Measurements from ENCODE around the gene GDPD4. TPM values are rescaled to one million over a fixed set of nuclear protein-coding genes. Genes with fewer than 3 reads are reported as not detected.

GDPD4 gene
- total RNA-seq, 4 donors from 2014 or later, result not detected

- H3K9me3 ChIP-seq, result no peaks in the 10 kb centered on the region
- TF ChIP-seq CTCF (IDR thresholded peaks at IDR 0.05) (no peak), POLR2A (IDR thresholded peaks at IDR 0.05) (no peak), POLR2AphosphoS5 (IDR thresholded peaks at IDR 0.05) (no peak), EP300 (IDR thresholded peaks at IDR 0.05) (no peak)
- no peak overlapping the region for H3K27ac ChIP-seq
- H3K27me3 ChIP-seq, result no peaks in the 10 kb centered on the region
- H3K4me1 ChIP-seq, result no peaks in the 10 kb centered on the region
- no peak for DNase-seq (ENCODE audit: low spot score in 2 of 2)
- H3K4me3 ChIP-seq, result no peak overlapping the region
- no peaks in the 10 kb centered on the region for H3K36me3 ChIP-seq
- 89% methylated on average over 20 of the region's 22 CpGs for WGBS
Measured at GRCh38 chr11:77181799-77182541, 119.5 kb downstream of the GDPD4 start.

- 89% methylated on average over 7 of the region's 11 CpGs for WGBS
- no peak overlapping the region for H3K4me3 ChIP-seq
- TF ChIP-seq EP300 (IDR thresholded peaks at IDR 0.05) (no peak), CTCF (IDR thresholded peaks at IDR 0.05) (no peak), POLR2A (IDR thresholded peaks at IDR 0.05) (no peak), POLR2AphosphoS5 (IDR thresholded peaks at IDR 0.05) (no peak)
Measured at GRCh38 chr11:77181226-77181625, 120.3 kb downstream of the GDPD4 start.

GRCh38 chr11:77180346-77180745 lies 121.1 kb downstream of the GDPD4 start:
- TF ChIP-seq POLR2A (IDR thresholded peaks at IDR 0.05), result no peak
- no peak for TF ChIP-seq POLR2AphosphoS5 (IDR thresholded peaks at IDR 0.05)
- TF ChIP-seq EP300 (IDR thresholded peaks at IDR 0.05), result no peak
- TF ChIP-seq CTCF (IDR thresholded peaks at IDR 0.05), result no peak
- Histone ChIP-seq H3K4me3 (no peak overlapping the region), H3K27me3 (no peaks in the 10 kb centered on the region), H3K4me1 (no peaks in the 10 kb centered on the region), H3K9me3 (no peaks in the 10 kb centered on the region), H3K36me3 (no peaks in the 10 kb centered on the region), H3K27ac (no peak overlapping the region)
- 88% methylated on average over 11 of the region's 11 CpGs for WGBS
- no peak for DNase-seq (ENCODE audit: low spot score in 2 of 2)

More at GRCh38 chr11:77181226-77181625, 120.3 kb downstream of the GDPD4 start:
- H3K4me1 ChIP-seq, result no peaks in the 10 kb centered on the region
- no peaks in the 10 kb centered on the region for H3K9me3 ChIP-seq
- no peak for DNase-seq (ENCODE audit: low spot score in 2 of 2)
- H3K36me3 ChIP-seq, result no peaks in the 10 kb centered on the region
- H3K27me3 ChIP-seq, result no peaks in the 10 kb centered on the region
- no peak overlapping the region for H3K27ac ChIP-seq

- TF ChIP-seq POLR2AphosphoS5 (IDR thresholded peaks at IDR 0.05), result no peak
- TF ChIP-seq CTCF (IDR thresholded peaks at IDR 0.05), result no peak
- TF ChIP-seq EP300 (IDR thresholded peaks at IDR 0.05), result no peak
- TF ChIP-seq POLR2A (IDR thresholded peaks at IDR 0.05), result no peak
- WGBS, result 100% methylated on average over 4 of the region's 19 CpGs
Measured at GRCh38 chr11:77179681-77180080, 121.8 kb downstream of the GDPD4 start.

GRCh38 chr11:77179048-77179447 lies 122.4 kb downstream of the GDPD4 start:
- no peaks in the 10 kb centered on the region for H3K27me3 ChIP-seq
- H3K4me3 ChIP-seq, result no peak overlapping the region
- no peaks in the 10 kb centered on the region for H3K9me3 ChIP-seq
- H3K4me1 ChIP-seq, result no peaks in the 10 kb centered on the region
- no peak for DNase-seq (ENCODE audit: low spot score in 2 of 2)
- no peaks in the 10 kb centered on the region for H3K36me3 ChIP-seq
- no peak for TF ChIP-seq EP300 (IDR thresholded peaks at IDR 0.05)
- TF ChIP-seq POLR2AphosphoS5 (IDR thresholded peaks at IDR 0.05), result no peak
- no peak for TF ChIP-seq CTCF (IDR thresholded peaks at IDR 0.05)
- TF ChIP-seq POLR2A (IDR thresholded peaks at IDR 0.05), result no peak
- 90% methylated on average over 3 of the region's 5 CpGs for WGBS
- no peak overlapping the region for H3K27ac ChIP-seq

More at GRCh38 chr11:77179681-77180080, 121.8 kb downstream of the GDPD4 start:
- H3K27me3 ChIP-seq, result no peaks in the 10 kb centered on the region
- no peak for DNase-seq (ENCODE audit: low spot score in 2 of 2)
- H3K27ac ChIP-seq, result no peak overlapping the region
- no peaks in the 10 kb centered on the region for H3K4me1 ChIP-seq
- no peaks in the 10 kb centered on the region for H3K36me3 ChIP-seq
- no peaks in the 10 kb centered on the region for H3K9me3 ChIP-seq
- H3K4me3 ChIP-seq, result no peak overlapping the region
